Hematopoietic multipotent progenitor cell treated with erythropoietin and hydrocortisone succinate and interleukin-3 and kit ligand, for 8 days (in vitro differentiated cells): ENCODE data around the gene CATSPERB.
"Not testable (repeated sequence)": the region's sequence is repeated elsewhere in the genome, so short reads cannot be mapped to it uniquely, and the experiment has no call there.

ENCODE experiments used
- DNase-seq: peaks from one replicate; pipeline ENCODE4 v3.0.0-alpha.2; 2015

The CATSPERB gene

DNA sequence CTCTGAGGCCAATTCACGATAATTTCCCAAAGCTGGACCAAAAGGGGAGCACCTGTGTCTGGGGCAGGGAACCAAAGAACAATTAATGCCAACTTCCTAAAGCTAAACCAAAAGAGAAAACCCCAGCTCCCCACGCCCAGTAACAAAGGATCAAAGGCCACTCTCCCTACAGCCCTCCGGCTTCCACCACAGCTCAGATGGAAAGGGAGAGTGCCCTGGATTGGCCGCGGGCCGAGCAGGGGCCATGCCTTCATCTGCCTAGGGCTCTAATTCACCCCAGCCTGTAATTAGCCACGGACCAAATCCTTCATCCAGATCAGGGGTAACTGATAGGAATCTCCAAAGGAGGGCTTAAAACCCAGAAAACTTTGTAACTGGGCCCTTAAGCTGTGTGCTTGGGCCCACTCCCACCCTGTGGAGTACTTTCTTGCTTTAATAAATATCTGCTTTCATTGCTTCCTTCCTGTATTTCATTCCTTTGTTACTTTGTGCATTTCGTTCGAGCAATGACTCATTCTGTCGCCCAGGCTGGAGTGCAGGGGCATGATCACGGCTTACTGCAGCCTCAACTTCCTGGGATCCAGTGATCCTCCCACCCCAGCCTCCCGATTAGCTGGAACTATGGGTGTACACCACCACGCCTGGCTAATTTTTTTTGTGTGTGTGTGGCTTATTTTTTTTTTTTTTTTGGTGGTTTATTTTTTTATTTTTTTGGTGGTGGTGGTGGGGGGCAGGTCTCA, 156.2 kb downstream of the CATSPERB start:
- no peak for DNase-seq

GRCh38 chr14:91573894-91574837, 157.7 kb downstream of the CATSPERB start:
- peak; percentile 20 for DNase-seq

GRCh38 chr14:91573528-91573893, 158.4 kb downstream of the CATSPERB start:
- no peak for DNase-seq

GRCh38 chr14:91570021-91570420, 161.9 kb downstream of the CATSPERB start:
- no peak for DNase-seq

DNA sequence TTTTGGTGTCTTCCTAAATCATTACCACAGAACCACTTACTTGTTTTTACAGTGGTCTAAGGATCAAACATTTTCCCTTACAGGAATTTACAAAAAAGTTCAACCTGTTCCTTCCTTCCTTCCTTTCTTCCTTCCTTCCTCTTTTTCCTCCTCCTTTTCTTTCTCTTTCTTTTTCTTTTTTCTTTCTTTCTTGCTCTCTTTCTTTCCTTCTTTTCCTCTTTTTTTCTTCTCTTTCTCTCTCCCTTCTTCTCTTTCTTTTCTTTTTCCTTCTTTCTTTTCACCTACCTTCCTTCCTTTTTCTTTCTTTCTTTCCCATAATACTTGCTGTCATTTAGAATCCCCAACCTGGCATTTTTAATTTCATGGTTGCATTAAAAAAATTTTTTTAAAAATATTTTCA, 162.6 kb downstream of the CATSPERB start:
- DNase-seq: no peak

GRCh38 chr14:91568626-91569025, 163.3 kb downstream of the CATSPERB start:
- DNase-seq: no peak

GRCh38 chr14:91567827-91568226, 164.1 kb downstream of the CATSPERB start:
- DNase-seq: not testable (repeated sequence)

GRCh38 chr14:91555531-91555930, 176.4 kb downstream of the CATSPERB start:
- DNase-seq: no peak

GRCh38 chr14:91554535-91555332, 177.2 kb downstream of the CATSPERB start:
- no peak for DNase-seq

- DNase-seq: no peak
Measured at GRCh38 chr14:91548108-91548507, 183.8 kb downstream of the CATSPERB start.

DNA sequence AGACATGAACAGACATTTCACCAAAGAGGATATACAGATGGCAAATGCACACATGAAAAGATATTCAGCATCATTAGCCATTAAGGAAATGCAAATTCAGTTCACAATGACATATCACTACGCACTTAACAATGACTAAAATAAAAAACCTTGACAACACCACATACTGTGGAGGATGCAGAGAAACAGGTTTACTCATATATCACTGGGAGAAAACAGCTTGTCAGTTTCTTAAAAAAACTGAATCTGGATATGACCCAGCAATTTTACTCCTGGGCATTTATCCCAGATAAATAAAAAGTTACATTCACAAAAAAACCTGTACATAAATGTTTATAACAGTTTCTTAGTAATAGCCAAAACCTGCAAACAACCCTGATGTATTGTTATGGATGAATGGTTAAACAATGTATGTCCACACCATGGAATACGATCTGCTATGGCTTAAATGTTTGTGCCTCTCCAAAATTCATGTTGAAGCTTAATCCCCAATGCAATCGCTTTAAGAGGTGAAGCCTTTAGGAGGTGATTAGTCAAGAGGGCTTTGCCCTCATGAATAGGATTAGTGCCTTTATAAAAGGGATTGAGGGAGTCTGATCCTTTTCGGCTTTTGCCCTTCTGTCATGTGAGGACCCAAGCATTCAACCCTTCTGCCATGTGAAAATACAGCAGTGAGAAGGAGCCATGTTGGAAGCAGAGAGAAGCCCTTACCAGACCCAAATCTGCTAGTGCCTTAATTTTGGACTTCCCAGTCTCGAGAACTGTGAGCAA, 185.8 kb downstream of the CATSPERB start:
- no peak for DNase-seq

GRCh38 chr14:91545204-91545603, 186.7 kb downstream of the CATSPERB start:
- DNase-seq: no peak

DNA sequence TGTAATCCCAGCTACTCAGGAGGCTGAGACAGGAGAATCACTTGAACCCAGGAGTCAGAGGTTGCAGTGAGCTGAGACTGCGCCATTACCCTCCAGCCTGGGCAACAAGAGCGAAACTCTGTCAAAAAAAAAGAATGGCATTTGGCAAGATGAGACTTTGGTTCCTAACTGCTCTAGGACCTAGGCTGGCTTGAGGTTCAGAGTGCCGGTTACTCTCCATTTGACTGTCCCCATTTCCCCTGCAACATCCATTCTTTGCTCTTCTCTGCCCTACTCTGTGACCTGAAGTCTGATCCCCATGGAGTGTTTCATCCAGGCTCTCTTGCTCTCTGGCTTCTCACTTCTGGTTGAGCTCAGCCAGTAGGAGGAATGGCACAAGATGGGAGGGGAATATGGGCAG, 195.6 kb downstream of the CATSPERB start:
- DNase-seq: no peak

- DNase-seq: not testable (repeated sequence)
Measured at GRCh38 chr14:91534059-91534458, 197.8 kb downstream of the CATSPERB start.

- DNase-seq: no peak
Measured at GRCh38 chr14:91533623-91534022, 198.3 kb downstream of the CATSPERB start.
